Measurements from ENCODE around the gene LAMB4.
A peak's percentile ranks its signal among the peaks of the same experiment; 100 is the strongest.

LAMB4 gene

GRCh38 chr7:108143658-108144420 lies 13.7 kb upstream of the LAMB4 start:
- DNase-seq (ENCODE audit: low spot score), result no peak

GRCh38 chr7:108142675-108143259 lies 12.6 kb upstream of the LAMB4 start:
- no peak for DNase-seq (ENCODE audit: low spot score)

GRCh38 chr7:108142180-108142579 lies 12.0 kb upstream of the LAMB4 start:
- no peak for DNase-seq (ENCODE audit: low spot score)

- no peak for DNase-seq (ENCODE audit: low spot score)
These were observed 10.5 kb upstream of the LAMB4 start for GRCh38 chr7:108140671-108141070.

GRCh38 chr7:108138911-108139310 lies 8.8 kb upstream of the LAMB4 start:
- DNase-seq (ENCODE audit: low spot score), result no peak

GRCh38 chr7:108137993-108138392 lies 7.8 kb upstream of the LAMB4 start:
- DNase-seq (ENCODE audit: low spot score), result no peak

GRCh38 chr7:108137040-108137439 lies 6.9 kb upstream of the LAMB4 start:
- no peak for DNase-seq (ENCODE audit: low spot score)

GRCh38 chr7:108136191-108136688 lies 6.1 kb upstream of the LAMB4 start:
- DNase-seq (ENCODE audit: low spot score), result no peak

GRCh38 chr7:108135446-108136190 lies 5.5 kb upstream of the LAMB4 start:
- DNase-seq (ENCODE audit: low spot score), result no peak

- no peak for DNase-seq (ENCODE audit: low spot score)
These were observed 4.3 kb upstream of the LAMB4 start for GRCh38 chr7:108134486-108134885.

GRCh38 chr7:108132551-108133265 lies 2.5 kb upstream of the LAMB4 start:
- no peak for DNase-seq (ENCODE audit: low spot score)

GRCh38 chr7:108129018-108129965 lies 869 bp downstream of the LAMB4 start:
- DNase-seq (ENCODE audit: low spot score), result no peak

- DNase-seq (ENCODE audit: low spot score), result no peak
These were observed 1.6 kb downstream of the LAMB4 start for GRCh38 chr7:108128514-108128913.

- DNase-seq (ENCODE audit: low spot score), result no peak
These were observed 2.7 kb downstream of the LAMB4 start for GRCh38 chr7:108127461-108127860.

GRCh38 chr7:108124820-108125219 lies 5.3 kb downstream of the LAMB4 start:
- no peak for DNase-seq (ENCODE audit: low spot score)

- DNase-seq (ENCODE audit: low spot score), result no peak
These were observed 8.0 kb downstream of the LAMB4 start for GRCh38 chr7:108122181-108122580.

- no peak for DNase-seq (ENCODE audit: low spot score)
These were observed 9.2 kb downstream of the LAMB4 start for GRCh38 chr7:108120933-108121332.

GRCh38 chr7:108120196-108120595 lies 10.0 kb downstream of the LAMB4 start:
- DNase-seq (ENCODE audit: low spot score), result no peak

- DNase-seq (ENCODE audit: low spot score), result no peak
These were observed 11.2 kb downstream of the LAMB4 start for GRCh38 chr7:108118959-108119358.

- peak; percentile 30 for DNase-seq (ENCODE audit: low spot score)
These were observed 15.9 kb downstream of the LAMB4 start for GRCh38 chr7:108114117-108114841.
